CD1c-positive myeloid dendritic cell (primary cell): Measurements from ENCODE around the gene MAP3K8.
"Not testable (repeated sequence)": the region's sequence is repeated elsewhere in the genome, so short reads cannot be mapped to it uniquely, and the experiment has no call there.

ENCODE experiments used
- DNase-seq: peaks from one replicate; pipeline ENCODE4 v3.0.0-alpha.2; 2016; ENCODE audit errors: extremely low spot score

MAP3K8 gene

DNA sequence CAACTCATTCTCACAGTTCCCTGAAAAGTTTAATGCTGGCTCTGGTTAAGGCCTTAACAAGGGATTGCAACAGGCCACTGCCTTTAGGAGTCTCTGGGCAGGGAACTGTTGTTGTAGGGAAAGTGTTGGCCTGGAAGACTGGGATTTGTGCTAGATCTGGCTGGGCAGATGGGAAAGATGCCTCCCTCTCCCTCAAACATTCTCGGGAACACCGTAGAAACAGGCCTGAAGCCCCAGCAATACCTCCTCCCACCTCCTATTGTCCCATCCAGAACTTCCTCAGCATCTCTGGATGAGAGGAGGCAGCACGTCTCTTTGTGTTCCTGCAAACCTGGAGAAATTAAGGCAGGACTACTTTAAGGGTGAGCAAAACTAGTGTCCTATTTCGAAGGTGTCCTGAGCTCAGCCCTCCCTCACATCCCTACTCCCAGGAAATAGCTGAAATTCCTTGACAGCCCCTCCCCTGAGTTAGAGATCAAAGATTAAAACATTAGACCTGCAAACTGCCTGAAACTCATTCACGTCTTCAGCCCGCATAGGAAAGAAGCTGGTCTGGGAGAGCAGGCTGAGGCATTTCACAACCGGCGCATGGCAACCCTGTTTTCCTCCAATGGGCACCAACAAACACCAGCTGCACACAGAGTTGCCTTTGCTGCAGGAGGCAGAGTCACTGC lies 10.9 kb upstream of the MAP3K8 start:
- DNase-seq, result peak; percentile 57

DNA sequence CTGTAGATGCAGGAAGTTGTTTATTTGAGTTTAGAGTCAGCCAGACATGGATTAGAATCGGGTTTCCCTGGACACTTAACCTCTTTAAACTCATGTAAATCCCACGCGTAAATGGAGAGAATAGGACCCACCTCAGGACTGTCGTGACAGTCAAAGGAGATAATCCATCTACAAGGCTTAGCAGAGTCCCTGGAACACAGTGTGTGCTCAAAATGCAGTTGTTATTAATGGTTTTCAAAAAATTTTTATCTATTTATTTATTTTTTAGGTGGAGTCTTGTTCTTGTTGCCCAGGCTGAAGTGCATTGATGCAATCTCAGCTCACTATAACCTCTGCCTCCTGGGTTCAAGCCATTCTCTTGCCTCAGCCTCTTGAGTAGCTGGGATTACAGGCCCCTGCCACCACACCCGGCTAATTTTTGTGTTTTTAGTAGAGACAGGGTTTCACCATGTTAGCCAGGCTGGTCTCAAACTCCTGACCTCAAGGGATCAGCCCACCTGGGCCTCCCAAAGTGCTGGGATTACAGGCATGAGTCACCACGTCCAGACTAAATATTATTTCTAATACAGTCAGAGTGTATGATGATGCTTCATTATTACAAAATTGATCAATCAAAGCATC lies 10.2 kb upstream of the MAP3K8 start:
- DNase-seq, result not testable (repeated sequence)

DNA sequence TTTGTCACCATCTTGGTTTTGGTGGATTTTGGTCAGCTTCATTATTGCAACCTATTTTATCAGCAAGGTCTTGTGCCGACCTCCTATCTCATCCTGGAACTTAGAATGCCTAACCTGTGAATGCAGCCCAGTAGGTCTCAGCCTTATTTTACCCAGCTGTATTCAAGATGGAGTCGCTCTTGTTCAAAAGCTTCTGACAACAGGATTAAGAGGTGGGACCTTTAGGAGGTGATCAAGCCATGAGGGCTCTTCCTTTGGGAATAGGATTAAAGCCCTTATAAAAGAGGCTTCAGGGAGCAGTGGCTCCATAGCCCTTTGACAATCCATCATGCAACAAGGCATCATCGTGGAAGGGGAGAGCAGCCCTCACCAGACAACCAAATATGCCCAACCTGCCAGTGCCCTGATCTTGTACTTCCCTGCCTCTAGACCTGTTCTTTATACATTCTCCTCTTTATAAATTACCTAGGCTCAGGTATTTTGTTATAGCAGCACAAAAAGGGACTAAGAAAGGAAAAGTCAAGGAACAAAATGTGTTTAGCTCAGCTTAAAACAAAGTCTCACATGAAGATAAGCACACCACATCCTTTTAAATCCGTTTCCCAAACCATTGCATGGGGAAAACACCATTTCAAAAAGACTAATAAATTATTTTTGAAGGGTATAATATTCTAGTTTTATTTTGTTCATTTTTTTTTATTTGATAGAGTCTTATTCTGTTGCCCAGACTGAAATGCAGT lies 8.5 kb upstream of the MAP3K8 start:
- DNase-seq, result no peak

DNA sequence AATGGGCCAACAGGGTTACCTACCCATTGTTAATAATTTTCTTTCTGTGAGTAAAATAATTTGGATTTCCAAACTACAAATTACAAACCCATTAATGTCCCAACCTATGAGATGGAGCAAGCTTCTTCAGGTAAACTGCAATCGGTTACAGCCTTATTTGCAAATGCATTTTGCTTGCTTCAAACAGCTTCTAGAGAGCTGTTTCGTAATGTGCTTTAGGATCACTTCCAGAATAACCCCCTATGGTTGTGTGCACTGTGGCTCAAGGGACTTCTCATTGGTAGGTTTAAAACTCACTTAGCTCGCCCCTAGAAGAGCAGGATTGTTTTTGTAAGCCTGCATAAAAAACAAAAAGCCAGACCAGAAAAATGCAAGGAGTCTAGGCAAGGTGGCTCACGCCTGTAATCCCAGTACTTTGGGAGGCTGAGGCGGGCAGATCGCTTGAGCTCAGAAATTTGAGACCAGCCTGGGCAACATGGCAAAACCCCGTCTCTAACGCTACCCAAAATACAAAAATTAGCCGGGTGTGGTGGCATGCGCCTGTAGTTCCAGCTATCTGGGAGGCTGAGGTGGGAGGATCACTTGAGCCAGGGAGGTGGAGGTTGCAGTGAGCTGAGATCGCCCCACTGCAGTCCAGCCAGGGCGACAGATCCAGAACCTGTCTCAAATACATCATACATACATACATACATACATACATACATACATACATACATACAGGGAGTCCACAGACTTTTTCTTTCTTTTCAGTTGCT lies 3.3 kb upstream of the MAP3K8 start:
- DNase-seq, result peak; percentile 41

- peak; percentile 69 for DNase-seq
These were observed 2.5 kb upstream of the MAP3K8 start for GRCh38 chr10:30431435-30431911.

DNA sequence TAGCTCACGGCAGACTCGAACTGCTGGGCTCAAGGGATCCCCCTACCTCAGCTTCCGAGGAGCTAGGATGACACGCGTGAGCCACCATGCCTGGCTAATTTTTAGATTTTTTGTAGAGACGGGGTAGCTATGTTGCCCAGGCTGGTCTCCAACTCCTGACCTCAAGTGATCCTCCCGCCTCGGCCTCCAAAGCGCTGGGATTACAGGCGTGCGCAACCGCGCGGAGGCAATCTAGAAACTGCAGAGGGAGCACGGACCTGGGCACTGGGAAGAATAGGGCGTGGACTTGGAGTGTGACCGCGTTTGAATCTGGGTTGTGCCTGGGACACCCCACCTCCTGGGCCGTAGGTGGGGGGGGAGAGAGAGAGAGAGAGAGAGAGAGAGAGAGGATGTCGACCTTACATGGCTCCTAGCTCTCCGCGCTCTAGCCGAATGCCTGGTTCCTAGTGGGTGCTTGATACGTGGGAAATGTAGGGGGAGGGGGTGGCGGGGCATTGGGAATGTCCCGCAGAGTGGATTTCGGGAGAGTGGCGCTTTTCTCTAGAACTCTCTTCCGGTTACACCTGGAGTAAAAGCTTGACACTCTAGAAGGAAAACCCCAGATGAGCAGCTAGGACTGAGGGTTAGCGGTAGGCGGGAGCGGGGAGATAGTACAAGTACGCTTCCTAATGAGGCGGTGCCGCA lies 1.2 kb upstream of the MAP3K8 start:
- no peak for DNase-seq

- peak; percentile 74 for DNase-seq
These were observed 666 bp upstream of the MAP3K8 start for GRCh38 chr10:30433306-30433729.

GRCh38 chr10:30434273-30435072 lies 489 bp downstream of the MAP3K8 start:
- peak; percentile 96 for DNase-seq

DNA sequence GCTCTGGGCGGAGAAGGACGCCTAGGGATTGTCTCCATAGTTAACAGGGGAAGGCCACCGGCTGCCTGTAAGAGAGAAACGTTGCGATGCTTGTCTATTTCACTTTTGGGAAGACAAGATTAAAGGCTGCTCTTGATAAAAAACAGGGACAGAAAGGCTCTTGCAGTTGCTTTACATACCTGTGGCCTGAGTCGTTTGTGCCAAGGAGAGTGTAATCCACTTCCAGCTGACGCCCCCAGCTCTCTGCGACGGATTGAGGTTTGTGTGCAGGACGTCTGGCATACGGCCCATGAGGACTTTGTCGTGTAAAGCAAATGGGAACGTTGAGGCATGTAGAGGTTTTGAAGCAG lies 1.1 kb downstream of the MAP3K8 start:
- DNase-seq, result no peak

DNA sequence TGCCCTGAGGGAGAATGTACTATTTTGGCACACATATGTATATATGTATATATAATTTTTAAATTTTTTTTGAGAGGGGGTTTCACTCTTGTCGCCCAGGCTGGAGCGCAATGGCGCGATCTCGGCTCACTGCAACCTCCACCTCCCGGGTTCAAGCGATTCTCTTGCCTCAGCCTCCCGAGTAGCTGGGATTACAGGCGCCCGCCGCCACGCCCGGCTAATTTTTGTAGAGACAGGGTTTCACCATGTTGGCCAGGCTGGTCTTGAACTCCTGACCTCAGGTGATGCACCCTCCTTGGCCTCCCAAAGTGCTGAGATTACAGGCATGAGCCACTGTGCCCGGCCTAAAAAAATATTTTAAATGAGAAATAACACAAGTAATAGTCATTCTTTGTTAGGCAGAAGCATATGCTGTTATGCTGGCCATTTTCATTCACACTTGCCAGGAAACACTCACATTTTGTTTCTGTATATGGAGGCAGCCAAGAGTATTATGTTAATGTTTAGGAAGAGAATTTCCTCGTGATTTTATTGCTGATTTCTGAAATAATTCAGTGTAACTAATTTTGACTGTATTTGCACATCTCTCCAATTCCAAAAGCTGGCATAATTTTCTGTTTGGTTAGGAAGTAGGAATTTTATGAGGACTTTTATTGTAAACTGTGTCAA lies 1.6 kb downstream of the MAP3K8 start:
- DNase-seq, result not testable (repeated sequence)

GRCh38 chr10:30436191-30436611 lies 2.2 kb downstream of the MAP3K8 start:
- DNase-seq, result peak; percentile 86

DNA sequence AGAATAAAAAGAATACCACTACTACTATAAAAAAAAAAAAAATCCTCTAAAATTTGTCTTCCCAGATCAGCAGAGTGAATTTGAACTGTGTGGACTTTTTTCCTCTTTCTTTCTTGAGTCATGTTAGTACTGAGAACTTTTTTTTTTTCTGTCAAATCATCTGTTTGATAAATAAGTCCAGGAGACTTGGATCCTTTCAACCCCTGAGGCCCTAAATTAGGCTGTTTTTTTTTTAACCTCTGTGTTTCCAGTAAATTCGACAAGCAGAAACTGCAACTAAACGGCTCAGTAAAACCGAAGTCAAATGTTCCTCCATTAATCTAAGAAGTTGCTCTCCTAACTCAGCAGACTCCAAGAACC lies 2.7 kb downstream of the MAP3K8 start:
- DNase-seq, result no peak

DNA sequence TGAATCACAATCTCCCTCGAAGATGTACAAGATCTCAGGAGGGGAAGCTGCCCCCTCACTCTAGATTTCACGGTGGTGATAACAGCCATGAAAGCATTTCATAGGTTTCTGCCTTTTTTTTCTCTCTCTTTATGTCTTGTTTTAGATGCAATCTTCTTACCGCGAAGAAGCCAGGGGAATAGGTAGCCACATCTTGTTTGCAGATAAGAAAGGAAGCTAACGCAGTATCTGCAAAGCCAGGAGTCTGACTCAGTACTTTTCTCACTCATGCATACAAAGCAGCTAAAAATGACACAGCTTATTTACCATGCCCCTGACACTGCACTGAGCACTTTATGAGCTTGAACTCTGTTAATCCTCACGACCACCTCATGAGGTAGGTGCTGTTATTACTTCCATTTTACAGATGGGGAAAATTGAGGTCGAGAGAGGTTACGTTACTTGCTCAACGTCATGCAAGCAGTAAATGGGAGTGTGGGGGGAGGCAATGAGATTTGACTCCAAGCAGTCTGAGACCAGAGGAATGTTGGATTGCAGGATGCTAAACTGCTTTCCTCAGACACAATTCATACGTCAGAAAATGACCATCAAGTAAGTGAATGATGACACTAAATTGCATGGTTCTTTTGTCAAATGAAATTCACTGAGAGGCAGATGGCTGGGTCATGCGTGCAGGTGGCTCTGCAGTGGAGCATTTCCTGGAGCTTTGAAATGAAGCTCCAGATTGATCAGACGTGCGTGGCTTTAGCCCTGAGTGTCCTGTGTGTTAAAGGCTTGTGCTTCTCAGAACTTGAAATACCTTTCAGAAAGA lies 3.3 kb downstream of the MAP3K8 start:
- DNase-seq, result peak; percentile 48

- no peak for DNase-seq
These were observed 4.3 kb downstream of the MAP3K8 start for GRCh38 chr10:30438021-30438850.

DNA sequence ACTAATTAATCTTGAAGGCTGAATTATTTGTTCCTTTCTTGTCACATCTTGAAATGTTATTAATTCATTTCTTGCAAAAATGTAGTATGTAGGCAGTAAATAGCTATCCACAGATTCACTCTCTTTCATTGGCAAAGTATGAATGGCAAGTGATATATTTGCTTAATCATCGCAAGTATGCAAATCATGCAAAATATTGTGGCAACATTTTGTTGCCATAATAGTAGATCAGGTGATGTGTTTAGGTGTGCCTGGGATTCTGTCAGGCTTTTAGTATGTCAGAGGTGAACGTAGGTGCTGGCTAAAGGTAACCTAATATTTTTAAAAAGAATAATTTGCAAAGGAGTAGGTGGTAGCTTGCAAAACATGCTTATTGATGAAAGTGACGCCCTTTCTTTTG lies 5.9 kb downstream of the MAP3K8 start:
- DNase-seq, result no peak

DNA sequence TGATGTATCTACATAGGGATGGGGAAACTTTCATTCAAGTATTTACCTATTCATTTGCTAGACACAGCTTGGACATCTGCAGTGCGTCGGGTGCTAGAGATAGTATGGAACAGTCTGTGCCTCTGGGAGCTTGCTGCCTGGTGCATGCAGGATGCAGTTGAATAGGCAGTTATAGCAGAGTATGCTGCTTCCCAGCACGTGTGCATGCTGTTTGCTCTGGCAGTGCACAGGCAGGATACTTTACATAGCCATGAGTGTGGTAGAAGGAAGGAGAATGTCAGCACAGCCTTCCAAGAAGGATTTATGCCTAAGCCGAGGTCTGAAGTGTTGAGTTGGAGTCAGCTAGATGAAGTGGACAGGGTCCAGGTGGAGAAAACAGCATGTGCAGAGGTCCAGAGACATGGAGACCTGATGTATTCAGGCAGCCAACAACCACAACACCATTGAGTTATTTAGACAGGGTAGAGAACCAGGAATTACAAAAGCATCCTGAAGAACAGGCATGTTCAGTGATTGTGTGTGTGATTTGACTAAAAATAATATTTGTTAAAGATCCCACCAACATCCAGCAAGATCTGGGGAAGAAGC lies 8.1 kb downstream of the MAP3K8 start:
- DNase-seq, result no peak

DNA sequence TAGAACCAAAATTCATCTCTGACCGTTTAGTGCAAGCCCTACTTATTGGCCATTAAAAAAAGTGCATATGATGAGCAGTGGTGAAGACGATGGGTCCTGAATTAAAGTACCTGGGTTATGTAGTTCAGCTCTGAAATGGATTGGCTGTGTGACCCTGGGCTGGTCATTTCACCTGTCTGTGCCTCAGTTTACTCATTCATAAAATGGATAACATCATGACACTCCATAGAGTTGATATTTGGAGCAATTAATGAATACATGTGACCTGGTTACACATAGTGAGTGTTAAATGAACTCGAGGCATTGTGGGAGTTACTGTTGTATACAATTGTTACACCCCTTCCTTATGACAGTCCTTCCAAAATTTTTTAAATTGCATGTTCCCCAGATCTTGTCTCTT lies 9.1 kb downstream of the MAP3K8 start:
- DNase-seq, result no peak

- DNase-seq, result no peak
These were observed 11.7 kb downstream of the MAP3K8 start for GRCh38 chr10:30445711-30446110.
